ENCODE results near the gene CTNNA2.

CTNNA2 gene

GRCh38 chr2:80461505-80462197, 948.8 kb downstream of the CTNNA2 start:
- DNase-seq = no peak

DNA sequence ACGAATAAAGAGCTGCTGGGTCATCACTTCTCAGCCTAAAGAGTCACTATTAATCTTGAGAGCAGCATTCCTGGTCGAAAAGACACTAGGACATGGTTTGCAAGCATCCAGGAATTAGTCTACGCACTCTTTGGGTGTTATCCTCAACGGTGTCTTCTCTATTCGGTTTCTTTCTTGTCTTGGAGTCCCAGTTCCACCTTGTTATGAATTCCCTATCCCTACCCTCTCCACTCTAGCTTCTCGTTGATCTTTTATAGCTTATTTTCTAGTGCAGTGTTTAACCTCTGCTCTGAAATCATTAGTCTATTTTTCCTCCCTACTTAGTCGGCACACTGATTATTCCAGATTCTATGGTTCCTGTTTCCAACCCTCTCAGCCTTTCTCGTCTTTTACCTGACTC, 949.8 kb downstream of the CTNNA2 start:
- no peak for DNase-seq

- no peak for DNase-seq
Measured at GRCh38 chr2:80464275-80464674, 951.4 kb downstream of the CTNNA2 start.

DNA sequence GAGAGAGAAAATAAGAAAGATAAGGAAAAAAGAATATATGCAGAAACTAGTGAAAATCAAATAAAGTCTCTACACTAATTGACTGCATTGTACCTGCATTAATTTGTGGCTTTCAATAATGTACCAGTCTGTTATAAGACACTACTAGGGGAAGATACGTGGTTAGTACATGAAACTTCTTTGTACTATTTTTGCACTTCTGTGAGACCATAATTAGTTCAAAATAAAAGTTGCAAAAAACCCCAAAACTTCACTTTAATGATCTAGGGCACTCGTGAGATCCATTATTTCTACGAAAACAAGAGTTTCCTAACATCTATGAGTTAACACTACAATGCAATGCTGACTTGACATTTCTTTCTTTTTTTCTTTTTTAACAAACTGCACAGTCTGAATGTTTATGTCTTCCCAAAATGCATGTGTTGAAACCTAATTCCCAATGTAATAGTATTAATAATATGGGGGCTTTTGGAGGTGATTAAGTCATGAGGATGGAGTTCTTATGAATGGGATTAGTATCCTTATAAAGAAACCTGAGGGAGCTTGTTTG, 954.5 kb downstream of the CTNNA2 start:
- DNase-seq = no peak

DNA sequence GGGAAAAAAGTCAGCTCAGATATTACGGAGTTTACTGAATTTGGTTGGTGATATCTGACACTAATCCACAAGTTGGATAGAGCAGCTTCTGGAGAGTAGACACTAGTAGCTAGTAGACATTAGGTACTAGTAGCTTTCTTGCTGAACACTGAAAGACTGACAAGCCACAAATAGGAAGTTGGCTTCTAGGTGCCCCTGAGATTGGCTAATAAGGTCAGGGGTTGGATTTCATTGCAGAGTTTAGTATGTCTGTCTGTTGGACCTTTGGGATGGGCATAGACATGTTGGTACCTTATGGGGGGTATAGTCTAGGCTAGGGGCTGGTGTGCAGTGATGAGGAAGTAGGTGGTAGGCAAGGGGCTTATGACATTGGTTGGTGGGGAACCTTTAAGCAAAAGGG, 956.6 kb downstream of the CTNNA2 start:
- no peak for DNase-seq

- DNase-seq = no peak
Measured at GRCh38 chr2:80473069-80473468, 960.2 kb downstream of the CTNNA2 start.

GRCh38 chr2:80473796-80474195, 960.9 kb downstream of the CTNNA2 start:
- no peak for DNase-seq

- no peak for DNase-seq
Measured at GRCh38 chr2:80475970-80476369, 963.1 kb downstream of the CTNNA2 start.

DNA sequence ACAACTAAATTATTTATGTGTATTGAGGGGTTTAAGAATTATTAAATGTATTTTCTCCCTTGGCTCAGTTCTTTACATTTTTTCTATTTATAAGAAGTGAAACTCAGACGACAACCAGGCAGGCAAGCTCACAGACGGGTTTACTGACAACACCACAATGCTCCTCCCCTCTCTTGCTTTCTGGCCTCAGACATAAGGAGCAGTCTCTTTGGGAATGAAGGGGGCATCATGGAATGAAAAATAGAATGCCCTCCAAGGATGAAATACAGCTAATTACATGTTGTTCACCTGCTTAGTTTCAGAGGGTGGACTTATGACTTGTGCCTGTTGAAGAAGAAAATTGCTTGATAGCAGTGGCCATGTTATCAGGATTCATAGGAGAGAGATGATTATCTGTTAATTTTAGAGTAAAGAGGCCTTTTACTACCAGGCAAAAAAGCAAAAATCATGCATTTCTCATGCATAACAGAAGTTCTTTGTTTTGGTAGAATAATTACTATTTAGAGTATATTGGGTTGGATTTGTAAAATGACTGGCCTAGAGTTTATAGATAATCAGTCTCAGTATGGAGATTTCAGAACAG, 963.8 kb downstream of the CTNNA2 start:
- DNase-seq = no peak

DNA sequence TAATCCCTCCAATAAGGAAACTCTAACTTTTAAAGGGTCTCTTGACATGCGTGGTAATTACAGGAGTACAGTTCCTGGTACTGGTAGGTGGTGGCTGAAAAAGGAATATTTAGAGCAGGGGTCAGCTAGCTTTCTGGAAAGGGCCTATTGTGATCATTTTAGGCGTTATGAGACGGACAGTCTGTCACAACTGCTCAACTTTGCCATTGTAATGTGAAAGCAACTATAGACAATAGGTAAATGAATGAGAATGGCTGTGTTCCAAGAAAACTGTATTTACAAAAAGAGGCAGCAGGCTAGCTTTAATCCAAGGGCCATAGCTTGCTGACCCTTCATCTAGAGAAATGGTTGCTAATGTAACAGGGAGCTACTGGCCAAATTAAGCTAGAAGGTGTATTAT, 969.4 kb downstream of the CTNNA2 start:
- no peak for DNase-seq

DNA sequence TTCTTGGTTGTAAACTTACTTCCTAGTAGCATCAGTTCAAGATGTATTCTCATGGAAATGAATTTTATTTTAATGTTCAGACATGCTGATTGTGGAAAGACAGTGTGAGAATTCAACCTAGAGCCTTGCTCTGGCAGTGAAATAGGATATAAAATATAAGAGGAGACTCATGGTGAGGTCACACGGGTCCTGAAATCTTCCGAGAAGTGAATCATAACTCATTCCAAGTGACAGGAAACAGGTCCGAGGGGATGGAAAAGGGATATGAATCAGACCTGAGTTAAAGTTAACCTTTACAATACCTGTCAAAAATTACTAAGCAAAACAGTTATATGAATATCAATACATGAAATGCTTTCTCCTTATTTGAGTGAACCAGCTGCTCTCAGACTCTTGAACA, 976.9 kb downstream of the CTNNA2 start:
- no peak for DNase-seq

- DNase-seq = no peak
Measured at GRCh38 chr2:80490964-80491363, 978.1 kb downstream of the CTNNA2 start.

- no peak for DNase-seq
Measured at GRCh38 chr2:80496346-80496745, 983.5 kb downstream of the CTNNA2 start.

GRCh38 chr2:80496775-80497174, 983.9 kb downstream of the CTNNA2 start:
- no peak for DNase-seq

DNA sequence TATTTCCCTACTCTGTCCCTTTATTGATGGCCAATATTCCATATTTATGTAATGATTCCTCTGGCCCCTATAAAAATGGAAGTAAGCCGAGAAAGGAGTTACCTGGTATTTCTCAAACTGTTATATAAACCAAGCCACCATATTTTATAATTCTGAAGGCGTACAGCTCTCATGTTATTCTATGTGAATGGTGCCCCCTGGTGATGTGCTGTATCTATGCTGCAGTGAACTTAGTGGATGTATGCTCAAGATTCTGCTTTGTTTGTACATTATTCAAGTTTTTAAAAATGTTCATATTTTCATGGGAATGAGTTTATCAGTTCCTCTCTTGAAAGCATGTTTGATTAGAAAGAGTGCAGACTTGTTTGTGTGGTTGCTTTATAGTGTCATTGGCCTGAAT, 986.2 kb downstream of the CTNNA2 start:
- DNase-seq = no peak

- no peak for DNase-seq
Measured at GRCh38 chr2:80501874-80502624, 989.2 kb downstream of the CTNNA2 start.

DNA sequence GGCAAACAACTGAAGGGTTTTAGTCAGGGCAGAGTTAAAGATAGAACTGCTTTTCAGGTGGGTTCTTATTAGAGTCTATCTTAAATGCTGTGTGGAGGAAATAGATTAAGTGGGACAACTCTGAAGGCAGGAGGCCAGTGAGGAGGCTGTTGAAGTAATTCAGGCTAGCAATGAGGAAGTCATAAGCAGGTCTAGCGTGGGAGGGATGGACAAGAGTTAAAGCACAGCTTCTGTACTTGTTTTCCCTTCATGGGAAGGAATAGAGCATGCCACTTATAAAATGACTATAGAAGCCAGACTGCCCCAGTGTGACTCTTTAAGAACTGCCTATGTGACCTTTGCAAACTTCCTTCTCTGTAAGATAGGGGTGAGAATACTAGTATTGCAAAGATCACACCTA, 993.7 kb downstream of the CTNNA2 start:
- DNase-seq = no peak

DNA sequence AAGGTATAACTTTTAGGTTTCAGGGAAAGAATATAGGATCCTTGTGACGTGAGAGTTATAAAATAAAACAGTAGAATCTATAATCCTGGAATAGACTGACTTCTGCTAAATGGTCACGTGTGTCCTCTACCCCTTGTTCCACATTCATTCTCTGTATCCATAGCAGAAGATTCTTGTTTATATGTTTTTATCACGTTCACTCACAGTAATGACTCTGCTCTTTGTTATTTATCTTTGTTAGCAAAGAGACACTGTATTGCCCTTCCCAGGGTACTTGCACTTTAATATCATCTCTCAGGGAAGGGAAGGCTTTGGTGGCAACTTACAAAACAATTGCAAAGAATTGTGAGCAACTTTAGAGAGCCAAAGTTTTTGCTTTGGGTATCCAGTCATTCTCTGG, 997.9 kb downstream of the CTNNA2 start:
- no peak for DNase-seq

- no peak for DNase-seq
Measured at GRCh38 chr2:80515964-80516363, 1003.1 kb downstream of the CTNNA2 start.

DNA sequence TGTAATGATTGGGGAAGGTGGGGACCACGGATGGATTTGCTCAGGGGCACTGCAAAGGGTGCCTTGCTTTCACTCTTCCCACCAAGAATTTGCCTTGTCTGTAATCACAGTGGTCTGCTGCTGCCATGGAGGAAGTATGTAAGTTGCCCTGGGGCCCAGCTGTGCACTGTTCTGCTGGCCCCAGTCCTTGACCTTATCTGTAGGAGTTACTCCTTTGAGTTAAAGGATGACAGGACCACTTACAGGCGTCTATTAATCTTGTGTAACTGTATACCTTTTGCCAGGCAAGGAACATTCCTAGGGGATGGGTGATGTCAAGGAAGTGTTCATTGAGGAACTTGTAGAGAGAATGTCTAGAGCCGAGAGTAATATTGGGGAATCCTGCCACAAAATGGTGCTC, 1004.5 kb downstream of the CTNNA2 start:
- DNase-seq = no peak

- no peak for DNase-seq
Measured at GRCh38 chr2:80519121-80519643, 1006.3 kb downstream of the CTNNA2 start.

GRCh38 chr2:80519699-80520291, 1006.9 kb downstream of the CTNNA2 start:
- DNase-seq = no peak

DNA sequence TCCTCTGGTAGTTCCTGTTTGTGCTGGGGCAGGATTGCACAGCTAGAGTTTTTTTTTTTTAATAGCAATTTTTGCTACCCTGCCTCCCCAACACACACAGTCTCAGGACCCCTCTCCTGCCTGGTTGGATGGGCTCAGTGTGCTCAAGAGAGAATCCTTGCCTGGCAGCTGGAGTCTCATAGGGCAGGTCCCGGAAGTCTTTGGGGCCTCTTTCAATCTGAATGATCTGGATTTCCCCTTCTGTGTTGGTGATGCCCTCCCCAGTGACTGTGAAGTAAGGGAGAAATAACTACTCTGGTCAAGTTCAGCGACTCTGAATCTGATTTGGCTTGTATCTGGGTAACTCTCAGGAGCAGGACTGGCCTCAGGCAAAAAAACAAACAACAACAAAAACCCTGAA, 1012.3 kb downstream of the CTNNA2 start:
- no peak for DNase-seq
